CMK (cell line): ENCODE measurements around the gene FANCC.

Source experiments
- DNase-seq: peaks from one replicate; pipeline ENCODE4 v3.0.0-alpha.2; 2010; ENCODE audit warnings: low read depth

Gene FANCC

DNA sequence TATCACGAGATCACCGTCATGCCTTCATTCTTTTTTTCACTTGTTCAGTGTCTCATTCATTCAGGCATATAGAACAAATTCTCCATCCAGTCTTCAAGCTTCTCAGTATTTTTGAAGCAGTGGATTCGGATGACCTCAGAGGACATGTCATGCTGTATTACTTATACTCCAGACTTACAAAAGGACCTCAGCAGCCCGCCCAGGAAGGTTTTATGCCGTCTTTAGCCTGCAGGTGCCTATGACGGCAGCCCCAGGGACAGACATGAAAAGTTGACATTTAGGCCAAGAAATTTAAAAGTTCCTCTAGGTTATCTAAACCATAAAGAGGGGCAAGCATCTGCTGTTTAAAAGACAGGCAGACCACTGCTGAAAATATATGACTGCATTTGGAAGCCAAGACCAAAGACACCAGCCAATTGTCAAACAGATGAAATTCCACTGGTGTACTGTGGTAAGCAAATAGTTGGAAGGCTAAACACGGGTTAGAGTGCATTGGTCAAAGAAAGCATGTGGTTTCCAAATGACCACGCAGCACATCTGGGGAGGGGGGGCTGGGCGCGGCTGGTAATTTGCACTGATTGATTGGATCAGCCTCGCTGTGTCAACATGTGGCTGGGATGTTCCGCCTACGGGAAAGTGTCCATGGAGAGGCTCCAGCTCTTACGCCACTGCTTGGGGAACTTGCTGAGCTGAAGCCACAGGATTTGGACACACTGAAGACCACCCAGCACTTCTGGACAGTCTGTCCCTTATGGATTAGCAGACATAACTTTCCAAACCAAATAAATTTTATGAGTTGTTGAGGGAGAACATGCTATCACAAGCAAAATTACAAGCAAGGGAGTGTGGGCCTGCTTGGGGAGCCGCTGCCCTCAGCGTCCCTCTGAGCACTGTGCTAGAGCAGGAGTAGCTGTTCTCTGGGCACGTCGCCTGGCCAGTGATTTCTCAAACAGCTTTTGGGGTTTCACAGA lies 173.6 kb downstream of the FANCC start:
- no peak for DNase-seq

DNA sequence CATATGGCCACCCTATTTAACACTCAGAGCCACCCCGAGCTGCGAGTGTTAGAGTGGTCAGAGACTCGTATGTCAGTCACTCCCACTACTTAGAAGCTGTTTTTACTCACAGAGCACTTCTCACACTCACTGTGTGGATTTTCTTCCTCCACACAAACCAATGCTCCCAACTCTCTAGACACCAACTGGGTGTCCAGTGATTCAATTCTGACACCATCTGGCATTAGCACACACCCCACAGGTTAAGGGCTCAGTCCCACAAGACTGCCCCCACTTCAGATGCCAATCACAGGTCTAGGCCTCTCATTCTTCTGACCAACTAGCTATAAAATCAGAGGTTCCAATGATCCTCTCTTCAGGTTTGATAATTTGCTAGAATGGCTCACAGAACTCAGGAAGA lies 174.8 kb downstream of the FANCC start:
- DNase-seq: no peak

DNA sequence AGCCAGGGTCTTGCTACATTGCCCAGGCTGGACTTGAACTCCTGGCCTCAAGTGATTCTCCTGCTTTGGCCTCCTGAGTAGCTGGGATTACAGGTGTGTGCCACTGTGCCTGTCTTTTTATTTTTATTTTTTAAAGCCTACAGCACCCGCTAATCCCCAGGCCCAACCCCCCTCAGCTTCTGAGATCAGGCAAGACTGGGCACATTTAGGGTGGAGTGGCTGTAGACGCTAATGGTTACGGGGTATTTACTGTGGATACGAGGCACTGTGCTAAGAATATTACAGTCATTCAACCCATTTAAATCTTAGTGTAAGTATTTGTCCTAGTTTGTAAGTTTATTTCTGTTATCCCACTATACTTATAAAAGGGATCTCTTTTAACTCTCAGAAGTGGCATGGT lies 175.2 kb downstream of the FANCC start:
- DNase-seq: no peak

DNA sequence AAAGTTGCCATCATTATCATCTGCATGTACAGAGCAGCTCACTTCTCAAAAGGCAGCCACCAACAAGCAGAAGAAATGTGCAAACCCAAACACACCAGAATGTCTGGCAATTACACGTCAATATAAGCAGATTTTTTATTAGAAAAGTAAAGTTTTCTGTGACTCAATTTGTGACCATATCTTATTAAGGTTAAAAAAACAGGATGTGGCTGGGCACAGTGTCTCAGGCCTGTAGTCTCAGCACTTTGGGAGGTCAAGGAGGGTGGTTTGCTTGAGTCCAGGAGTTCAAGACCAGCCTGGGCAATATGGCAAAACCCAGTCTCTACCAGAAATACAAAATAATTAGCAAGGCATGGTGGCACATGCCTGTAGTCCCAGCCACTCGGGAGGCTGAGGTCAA lies 176.7 kb downstream of the FANCC start:
- no peak for DNase-seq

DNA sequence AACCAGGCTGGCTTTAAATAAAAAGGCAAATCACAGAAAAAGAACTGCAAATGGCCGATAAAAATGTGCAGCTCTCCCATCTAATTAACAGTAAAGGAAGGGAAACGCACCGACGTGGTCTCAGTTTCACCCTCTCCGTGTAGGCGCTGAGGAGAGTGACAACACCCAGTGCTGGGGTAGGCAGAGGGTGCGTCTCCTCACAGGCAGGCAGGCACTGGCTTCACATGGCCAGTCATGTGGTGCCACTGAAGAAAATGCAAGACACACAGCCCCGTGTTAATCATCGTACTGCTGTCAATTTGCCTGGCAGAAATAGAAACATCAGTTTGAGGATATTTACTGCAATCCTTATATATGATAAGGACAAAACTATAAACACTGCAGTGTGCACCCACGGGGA lies 178.4 kb downstream of the FANCC start:
- no peak for DNase-seq

DNA sequence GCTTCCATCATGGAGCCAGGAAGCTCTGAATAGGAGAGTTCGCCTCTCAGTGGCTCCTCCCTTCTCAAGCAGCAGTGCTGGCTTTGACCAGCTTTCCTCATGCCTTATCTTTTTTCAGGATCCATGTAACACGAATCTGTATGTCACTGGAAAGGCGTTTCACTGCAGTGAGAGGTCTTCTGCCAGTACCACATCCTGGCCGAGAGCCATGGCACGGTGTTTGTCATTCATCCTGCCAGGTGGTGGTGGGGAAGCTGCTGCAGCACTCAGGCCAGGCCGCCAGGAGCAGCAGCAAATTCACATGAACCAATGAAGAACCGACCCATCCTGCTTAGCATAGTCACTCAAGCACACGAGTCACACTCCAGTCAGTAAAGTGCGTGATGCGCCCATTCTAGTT lies 179.0 kb downstream of the FANCC start:
- no peak for DNase-seq

DNA sequence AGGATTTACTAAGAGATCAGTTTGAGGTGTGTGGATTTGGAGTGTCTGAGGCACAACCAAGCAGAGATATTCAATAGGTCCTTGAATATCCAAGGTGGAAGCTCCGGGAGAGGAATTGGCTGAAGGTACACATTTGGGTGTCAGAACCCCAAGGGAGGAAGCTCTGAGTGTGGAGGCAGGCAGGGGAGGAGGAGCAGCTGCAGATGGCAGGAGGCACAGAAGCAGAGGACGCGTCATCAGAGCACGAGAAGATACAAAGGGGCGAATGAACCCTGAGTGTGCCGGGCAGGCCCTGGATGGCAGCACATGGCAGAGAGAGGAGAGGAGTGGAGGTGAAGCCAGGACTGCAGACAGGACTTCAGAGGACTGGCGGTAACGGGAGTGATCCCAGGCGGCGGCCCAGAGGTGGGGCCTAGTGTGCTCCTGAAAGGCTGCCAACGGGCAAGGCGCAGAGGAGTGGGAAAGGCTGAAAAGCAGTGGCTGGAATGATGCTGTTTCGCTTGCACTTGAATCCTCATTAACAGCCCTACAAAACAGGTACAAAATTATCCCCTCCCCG lies 179.8 kb downstream of the FANCC start:
- DNase-seq: no peak

DNA sequence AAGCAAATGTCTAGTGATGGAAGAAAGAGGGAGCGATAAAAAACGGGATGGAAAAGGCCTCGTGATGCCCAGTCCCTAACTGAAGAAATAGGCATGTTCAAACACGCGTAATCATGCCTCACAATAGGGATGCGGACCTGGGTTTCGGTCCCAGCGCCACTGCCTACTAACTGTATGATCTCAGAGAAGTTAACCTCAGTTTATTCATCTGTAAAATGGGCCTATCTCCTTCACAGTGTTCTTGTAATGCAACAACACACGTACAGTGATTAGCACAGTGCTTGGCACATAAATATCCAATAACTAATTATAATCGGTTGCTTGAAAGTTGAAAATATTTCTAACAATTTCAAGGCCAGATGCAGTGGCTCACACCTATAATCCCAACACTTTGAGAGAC lies 181.8 kb downstream of the FANCC start:
- no peak for DNase-seq

DNA sequence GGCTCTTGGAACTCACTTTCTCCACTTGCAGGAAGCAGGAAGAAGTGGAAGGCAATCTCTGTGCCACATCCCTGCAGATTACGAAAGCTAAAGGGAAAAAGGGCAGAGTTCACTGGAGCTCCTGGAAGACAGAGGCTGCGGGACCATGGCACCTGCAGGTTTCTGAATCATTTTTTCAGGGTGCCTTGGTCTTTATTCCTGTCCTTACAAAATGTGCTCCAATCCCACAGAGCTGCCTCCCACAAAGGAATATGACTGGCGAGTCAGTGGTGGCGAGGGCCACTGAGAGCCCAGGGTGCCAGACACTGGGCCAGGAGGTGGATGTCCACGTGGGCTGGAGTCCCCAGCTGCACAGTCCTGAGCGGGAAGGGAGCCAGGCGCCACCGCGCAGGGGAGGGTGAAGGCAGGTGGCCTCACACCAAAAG lies 183.0 kb downstream of the FANCC start:
- DNase-seq: no peak

DNA sequence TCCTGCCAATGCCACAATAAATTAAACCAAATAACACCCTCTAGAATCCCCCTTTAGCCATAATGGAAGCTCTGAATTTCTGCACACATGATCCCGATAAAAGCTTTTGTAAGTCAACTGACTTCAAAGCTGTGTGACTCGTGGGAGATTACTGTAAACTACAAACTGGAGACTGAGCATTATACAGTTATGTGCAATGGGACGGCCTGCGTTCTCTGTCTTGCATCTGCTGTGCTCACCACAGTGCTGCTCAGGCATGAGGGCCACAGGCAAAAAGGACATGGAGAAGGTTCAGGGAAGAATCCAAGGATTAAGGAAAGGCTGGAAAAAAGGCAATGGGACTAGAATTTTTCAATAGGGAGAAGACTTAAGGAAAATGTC lies 184.2 kb downstream of the FANCC start:
- no peak for DNase-seq

DNA sequence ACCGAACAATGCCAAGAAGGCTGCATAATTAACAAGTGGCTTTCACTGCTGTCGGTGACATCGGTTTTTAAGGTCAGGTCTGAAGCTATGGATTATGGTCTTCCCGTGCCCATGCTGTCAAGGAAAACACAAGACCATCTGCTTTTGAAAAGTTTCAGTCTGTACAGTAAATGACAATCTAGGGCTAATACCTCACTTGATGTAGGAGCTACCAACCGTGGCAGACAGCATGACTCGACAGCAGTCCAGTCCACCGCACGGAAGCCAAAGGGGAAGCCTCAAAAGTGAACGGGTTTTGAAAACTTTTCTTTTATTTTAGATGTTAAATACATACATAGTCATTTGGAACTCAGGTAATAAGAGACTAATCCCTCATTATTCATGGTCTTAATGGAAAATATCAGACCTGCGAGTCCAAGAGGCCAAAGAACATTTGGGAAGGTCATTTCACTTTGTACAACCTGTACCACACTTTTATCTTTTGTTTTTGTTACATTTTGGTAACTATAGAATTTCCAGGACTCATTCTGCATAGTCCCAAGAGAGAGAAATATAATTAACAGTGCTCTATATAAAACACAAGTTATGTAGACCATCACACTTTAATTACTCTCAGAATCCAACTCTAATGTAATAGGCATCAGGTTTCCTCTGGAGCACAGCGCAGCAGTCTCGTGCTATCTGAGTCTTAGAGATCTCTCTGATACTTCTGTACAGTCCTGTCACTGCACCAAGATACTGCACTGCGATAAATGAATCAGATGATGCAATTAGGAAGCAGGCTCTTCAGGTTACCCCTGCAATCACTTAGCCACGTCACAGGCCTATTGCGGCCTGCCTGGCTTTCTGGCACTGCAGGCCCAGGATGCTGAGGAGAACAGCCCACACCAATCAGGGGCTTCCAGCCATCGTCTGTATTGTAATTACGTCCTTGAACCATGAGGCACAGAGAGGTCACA lies 184.9 kb downstream of the FANCC start:
- DNase-seq: no peak

DNA sequence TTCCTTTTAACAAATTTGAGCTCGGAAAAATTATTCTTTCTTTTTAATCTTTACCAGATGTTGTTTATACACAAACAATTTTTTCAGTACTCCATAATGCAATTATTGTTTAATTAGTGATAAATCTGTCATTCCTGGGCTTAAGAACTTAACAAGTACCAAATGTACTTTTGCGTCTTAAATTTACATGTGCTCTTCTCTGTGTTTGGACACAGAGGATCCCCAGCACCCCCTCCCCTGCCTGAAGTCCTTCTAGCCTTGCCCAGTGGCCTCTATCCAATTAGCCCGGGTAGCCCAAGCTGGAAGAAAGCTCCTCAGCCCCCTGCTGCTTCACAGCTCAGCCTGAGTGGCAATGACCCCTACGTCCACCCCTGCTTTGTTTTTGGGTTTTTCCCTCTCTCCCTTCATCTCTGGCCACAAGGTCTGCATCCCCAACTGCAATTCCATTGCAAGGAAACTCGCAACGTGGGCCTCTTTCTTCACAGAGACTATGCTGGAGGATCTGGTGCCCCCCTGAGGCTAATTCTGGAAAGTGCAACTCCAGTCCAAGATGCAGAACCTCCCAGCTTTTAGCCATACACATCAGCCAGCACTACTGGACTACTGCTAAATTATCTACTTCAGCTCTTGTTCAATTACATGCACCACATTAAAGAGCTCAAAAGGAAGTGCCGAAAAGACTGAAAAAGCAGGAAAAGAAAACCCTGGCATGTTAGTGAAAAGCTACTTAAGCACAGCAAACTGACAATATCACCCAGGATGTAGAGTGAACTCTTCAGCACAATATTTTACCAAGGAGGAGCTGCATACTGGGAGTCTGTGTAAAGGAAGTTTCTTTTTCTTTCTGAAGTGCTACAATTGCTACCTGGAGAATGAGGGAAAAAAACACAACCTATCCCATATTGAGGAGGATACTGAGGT lies 186.2 kb downstream of the FANCC start:
- DNase-seq: peak; percentile 43

DNA sequence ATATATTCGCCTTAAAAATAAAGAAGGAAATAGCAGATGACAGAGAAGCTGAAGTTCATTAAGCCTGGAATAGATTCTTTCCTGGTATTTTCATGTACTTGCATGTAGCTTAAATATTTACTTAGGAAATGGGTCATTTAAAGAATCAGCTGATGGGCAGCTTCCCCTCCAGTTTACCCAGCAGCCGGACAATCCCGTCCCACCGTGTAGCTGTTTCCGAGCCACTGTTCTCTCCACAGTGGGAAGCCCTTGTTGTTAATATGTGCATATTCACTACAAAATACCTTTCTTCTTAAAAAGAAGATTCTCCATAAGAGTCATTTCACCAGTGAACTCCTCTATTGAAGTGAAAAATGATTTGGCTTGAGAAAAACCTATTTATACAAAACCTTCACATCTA lies 187.0 kb downstream of the FANCC start:
- no peak for DNase-seq

DNA sequence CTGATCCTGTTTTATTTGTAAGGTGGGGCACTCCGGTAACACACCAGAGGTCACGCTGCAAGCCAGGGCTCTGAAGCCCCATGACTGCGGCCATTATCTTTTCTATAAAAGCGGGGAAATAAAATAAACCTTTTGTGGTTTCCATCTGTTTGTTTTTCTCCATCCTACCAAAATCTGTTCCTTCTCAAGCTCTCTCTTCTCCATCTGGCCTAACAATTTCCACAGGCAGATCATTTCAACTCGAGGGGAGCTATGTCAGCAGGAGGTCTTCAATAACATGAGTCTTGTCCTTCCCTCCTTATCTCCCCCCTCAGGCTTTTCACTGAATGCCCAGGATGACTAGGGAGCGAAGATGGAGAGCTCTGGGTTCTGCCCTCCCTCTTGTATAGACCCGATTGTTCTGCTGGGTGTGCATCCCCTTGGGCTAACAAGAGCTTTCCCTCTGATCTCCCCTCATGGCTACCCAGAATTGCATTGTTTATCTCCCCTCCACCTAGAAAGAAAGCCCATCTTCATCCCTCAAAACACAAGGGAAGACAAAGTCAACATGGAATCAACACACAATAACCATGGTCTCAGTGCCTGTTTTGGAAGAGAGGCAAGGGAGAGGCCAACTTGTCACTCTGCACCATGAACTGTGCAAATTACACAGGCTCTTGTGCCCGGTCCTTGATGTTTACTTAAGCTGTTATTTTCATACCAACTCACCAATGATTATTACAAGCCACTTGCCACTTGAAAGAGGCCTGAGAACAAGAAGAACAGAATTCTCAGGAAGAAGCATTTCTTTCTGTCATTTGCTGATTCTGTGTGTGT lies 187.8 kb downstream of the FANCC start:
- no peak for DNase-seq

DNA sequence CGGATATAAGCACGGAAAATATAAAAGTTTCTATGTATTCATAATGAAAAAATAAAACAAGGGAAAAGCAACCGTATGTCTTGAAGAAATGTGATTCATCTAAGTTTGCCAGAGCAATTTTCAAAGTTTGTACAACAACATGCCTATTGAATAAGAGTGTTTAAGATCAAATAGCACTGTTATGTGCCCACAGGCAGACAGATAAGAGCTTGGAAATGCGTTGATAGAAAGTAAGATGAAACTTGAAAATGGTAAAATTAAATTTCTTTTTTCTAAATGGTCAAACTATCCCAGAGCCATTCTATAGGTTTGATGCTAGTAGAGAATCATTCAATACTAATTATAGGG lies 189.4 kb downstream of the FANCC start:
- no peak for DNase-seq

DNA sequence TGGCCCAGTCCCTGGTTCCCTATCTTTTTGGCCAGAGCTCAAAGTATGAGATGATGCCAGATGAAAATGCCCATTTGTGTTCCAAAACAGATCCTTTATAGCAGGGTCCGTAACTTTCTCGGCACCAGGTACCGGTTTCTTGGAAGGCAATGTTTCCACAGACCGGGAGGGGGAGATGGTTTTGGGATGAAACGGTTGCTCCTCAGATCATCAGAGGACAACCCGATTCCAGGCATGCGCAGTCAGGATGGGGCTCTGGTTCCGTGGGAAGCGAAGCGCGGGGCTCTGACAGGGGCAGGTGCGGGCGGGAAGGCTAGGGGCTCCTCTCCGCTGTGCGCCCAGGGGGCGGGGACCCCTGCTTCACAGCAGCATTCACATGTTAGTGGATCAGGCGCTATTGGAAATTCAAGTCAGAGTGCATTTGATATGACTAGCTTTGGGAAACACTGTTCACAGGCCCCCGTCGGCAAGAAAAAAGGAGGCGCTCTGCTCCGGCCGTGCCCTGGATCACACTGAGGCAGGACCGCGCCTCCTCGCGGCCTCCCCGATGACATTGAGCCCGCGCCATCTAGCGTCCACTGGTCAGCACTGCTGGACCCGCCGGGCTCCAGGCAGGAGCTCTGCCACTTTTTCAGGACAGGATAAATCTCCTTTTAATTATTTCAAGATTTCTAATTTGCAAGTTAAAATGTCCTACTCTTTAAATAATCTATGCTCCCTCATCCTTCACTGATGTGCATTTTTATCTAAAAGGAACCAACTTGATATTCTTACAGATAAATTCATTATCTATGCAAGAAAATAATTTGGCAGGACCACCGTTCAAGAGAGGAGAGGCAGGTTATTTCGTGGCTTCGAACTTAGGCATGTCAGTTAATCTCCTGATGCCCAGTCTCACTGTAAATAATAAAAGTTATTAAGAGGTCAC lies 190.0 kb downstream of the FANCC start:
- no peak for DNase-seq

DNA sequence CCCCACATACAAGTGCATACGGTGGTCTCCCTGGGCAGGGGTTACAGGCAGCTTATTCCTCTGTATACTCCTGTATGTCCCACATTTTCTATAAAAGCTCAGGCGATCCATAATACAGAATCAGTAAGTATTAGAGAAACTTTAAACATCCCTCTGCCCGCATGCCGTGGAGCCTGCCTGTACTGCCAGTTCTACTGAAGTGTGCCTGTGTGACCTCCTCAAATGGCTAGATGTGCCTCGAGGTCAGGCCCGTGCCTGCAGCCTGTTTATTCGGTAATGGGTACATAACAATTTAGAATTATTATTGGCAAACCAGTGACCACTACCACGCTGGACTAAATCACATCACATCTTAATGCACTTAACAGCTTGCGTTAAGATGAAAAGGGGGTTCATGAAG lies 190.8 kb downstream of the FANCC start:
- no peak for DNase-seq

DNA sequence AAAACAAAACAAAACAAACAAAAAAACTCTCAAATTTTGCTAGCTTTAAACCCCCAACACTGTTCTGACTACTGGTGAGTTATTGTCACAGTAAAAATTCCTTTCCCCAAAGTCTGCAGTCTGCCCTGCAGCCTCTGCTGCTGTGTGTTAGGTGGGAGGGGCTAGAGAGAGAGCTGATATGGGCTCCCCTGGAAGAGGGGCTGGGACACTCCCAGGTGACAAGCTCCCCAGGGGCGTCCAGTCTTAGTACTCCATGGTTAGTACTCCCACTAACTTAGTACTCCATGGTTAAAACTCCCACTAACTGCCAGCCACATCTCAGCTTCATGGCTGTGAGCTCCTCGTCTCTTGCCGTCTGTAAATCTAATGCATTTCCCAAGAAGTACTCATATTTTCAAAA lies 191.9 kb downstream of the FANCC start:
- no peak for DNase-seq

DNA sequence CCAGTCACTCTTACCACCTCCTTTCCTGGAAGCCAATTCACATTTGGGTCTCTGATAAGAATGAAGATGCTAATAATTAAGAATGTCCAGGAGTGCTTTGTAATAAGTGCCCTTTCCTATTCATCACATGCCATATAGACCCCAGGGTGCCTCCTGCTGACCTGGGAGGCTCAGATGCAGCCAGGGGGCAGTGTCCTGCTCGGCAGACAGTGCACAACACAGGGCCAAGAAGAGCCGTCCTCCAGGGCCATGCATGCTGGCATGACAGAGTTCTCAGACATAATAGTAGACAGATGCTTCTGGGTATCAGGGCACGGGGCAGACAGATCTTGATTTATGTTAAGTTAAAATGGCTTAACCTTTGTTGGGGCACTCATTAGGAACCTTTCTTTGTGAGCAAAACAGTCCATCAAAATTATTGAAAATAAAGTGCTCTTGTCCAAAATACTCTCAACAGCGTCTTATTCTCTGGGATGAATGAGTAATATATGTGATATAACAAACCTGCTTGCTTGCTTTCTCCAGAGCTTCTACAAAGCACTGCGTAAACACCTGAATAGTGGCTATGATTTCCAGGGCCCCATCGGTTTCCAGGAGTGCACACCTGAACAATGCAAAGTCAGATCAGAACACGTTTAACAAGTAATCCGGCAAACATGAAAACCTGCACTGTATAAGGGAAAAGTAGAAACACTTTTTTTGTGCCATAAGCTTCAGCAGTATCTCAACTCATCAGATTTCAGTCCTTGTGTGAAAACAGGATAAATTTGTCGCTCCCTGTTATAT lies 192.7 kb downstream of the FANCC start:
- no peak for DNase-seq
